NT2/D1 (cell line): ENCODE data around the gene LRMDA.

Experiments
- SUZ12 ChIP-seq: IDR thresholded peaks from 2 replicates; pipeline ENCODE4 v1.6.1; 2011; ENCODE audit not compliant: insufficient read length, insufficient read depth; ENCODE audit errors: extremely low read depth
- YY1 ChIP-seq: IDR thresholded peaks from 2 replicates; pipeline ENCODE4 v1.6.1; 2011; ENCODE audit not compliant: insufficient read length, insufficient read depth

GRCh38 chr10:76350583-76350982, 919.2 kb downstream of the LRMDA start:
- TF ChIP-seq SUZ12 = no peak
- no peak for TF ChIP-seq YY1
